Small intestine (tissue), 7 donors: ENCODE data around the gene IFRD1. TPM values are rescaled to one million over a fixed set of nuclear protein-coding genes. Genes with fewer than 3 reads are reported as not detected.

Source experiments
- DNase-seq, 2 donors: peaks; one replicate each; pipeline versions ENCODE4 v3.0.0 to v3.0.0-alpha.2; 2013
- FAIRE-seq: peaks from 2 replicates; lab custom pipeline; 2012; peaks lifted over from hg19 to GRCh38; lab: Jason Lieb, UNC
- H3K27ac ChIP-seq, 3 donors: one replicate each; pipeline ENCODE4 v1.5.1; 2013; ENCODE audit warnings: low read length in 2 of 3, mild to moderate bottlenecking in 2 of 3, control low read depth in 1 of 3, inconsistent platforms in 1 of 3, low read depth in 1 of 3, moderate library complexity in 1 of 3
- H3K27me3 ChIP-seq, 3 donors: one replicate each; pipeline ENCODE4 v1.6.1; 2013; ENCODE audit warnings: low read length in 3 of 3, inconsistent platforms in 1 of 3; ENCODE audit not compliant: control insufficient read depth in 3 of 3, insufficient read depth in 3 of 3
- H3K36me3 ChIP-seq, 3 donors: one replicate each; pipeline ENCODE4 v1.6.1; 2013; ENCODE audit warnings: low read length in 3 of 3, inconsistent platforms in 1 of 3, low read depth in 1 of 3, mild to moderate bottlenecking in 1 of 3, moderate library complexity in 1 of 3; ENCODE audit not compliant: control insufficient read depth in 3 of 3, insufficient read depth in 2 of 3
- H3K4me1 ChIP-seq, 3 donors: one replicate each; pipeline ENCODE4 v1.6.1; 2013; ENCODE audit warnings: low read length in 2 of 3, inconsistent platforms in 1 of 3, low read depth in 1 of 3, mild to moderate bottlenecking in 1 of 3, moderate library complexity in 1 of 3; ENCODE audit not compliant: control insufficient read depth in 3 of 3, insufficient read depth in 2 of 3
- H3K4me3 ChIP-seq, 3 donors: one replicate each; pipeline ENCODE4 v1.5.1; 2013; ENCODE audit warnings: low read length in 3 of 3, control low read depth in 1 of 3, inconsistent platforms in 1 of 3, low read depth in 1 of 3, mild to moderate bottlenecking in 1 of 3, moderate library complexity in 1 of 3
- H3K9me3 ChIP-seq, 2 donors: one replicate each; pipeline ENCODE4 v1.6.1; 2013; ENCODE audit warnings: low read depth in 1 of 2, low read length in 1 of 2; ENCODE audit not compliant: control insufficient read depth in 2 of 2, insufficient read depth in 1 of 2
- WGBS, 3 donors: extraction: QIAGEN DNeasy Blood & Tissue Kit; methylation state at CpG; one replicate each; pipeline ENCODE4 v1.1.7; 2013; 5-methylcytosine and 5-hydroxymethylcytosine counted together
- polyA plus RNA-seq, 4 donors: library from polyadenylated mRNA; stranded (reverse) in 3 of 4; unstranded in 1 of 4; fragments of 200-250 nt in 3 of 4; fragments of 120-200 nt in 1 of 4; gene quantifications; one replicate each; pipeline versions ENCODE4 v1.2.1 to v1.2.3, GENCODE V29; 2013
- donor health status: healthy with polysubstance abuse.
- donor health status: control.
- donor health status: control.
- donor health status: Bipolar disorder and iron deficiency.
- donor health status: healthy.

Gene IFRD1
- polyA plus RNA-seq, 4 donors = 41.9 to 58.4 (median 46.0) TPM

GRCh38 chr7:112521942-112522341 lies 71.7 kb downstream of the IFRD1 start:
- Histone ChIP-seq H3K4me3 (no peak overlapping the region), H3K9me3 (no peaks in the 10 kb centered on the region), H3K4me1 (no peaks in the 10 kb centered on the region), H3K27me3 (no peaks in the 10 kb centered on the region), H3K27ac (no peak overlapping the region), H3K36me3 (no peaks in the 10 kb centered on the region)
- 85 to 89% (median 88%) methylated on average over 3 of the region's 3 CpGs for WGBS, 3 donors
- FAIRE-seq = no peak
- DNase-seq = no peak

DNA sequence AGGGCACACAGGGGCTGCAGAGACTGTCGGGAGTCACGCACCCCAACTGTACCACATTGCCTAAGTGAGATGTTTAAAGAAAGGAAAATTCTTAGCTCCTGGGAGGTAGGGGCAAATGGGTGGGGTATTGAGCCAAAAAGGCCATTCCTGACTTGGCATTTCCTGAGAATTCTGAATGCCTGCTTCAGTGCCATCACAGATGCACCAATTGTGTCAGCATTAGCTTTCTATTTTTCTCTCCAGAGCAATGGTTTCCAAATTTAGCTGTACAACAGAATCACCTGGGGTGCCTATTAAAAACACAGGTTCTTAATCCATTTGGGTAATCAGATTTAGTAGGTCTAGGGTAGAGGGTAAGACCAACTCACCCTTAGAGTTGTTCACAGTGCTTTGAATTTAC lies 73.6 kb downstream of the IFRD1 start:
- H3K36me3 ChIP-seq = no peaks in the 10 kb centered on the region
- FAIRE-seq = no peak
- no peaks in the 10 kb centered on the region for H3K4me1 ChIP-seq
- WGBS, 3 donors = 90 to 91% (median 90%) methylated on average over 2 of the region's 2 CpGs
- H3K9me3 ChIP-seq = no peaks in the 10 kb centered on the region
- no peak overlapping the region for H3K4me3 ChIP-seq
- no peak overlapping the region for H3K27ac ChIP-seq
- no peaks in the 10 kb centered on the region for H3K27me3 ChIP-seq
- no peak for DNase-seq

Other genes with a start within 250 kb of the IFRD1 start
- 1 to 10 TPM in 3 of 4 donors, not detected in 1; 1.9 to 4.1 (median 3.8) TPM for gene DOCK4, start 244.1 kb upstream of the IFRD1 start, polyA plus RNA-seq
- gene ZNF277, start 243.8 kb upstream of the IFRD1 start, polyA plus RNA-seq = 10 to 100 TPM; 15.8 to 27.2 (median 24.9) TPM
- gene LSMEM1, start 30.5 kb downstream of the IFRD1 start, polyA plus RNA-seq = 10 to 100 TPM in 1 of 4 donors, 1 to 10 TPM in 3; 1.7 to 38.2 (median 4.1) TPM